Measurements from ENCODE around the gene HYAL1.

The HYAL1 gene

GRCh38 chr3:50258029-50258680, 45.2 kb downstream of the HYAL1 start:
- DNase-seq = no peak
- Histone ChIP-seq H3K9me3 (ENCODE audit: insufficient read depth, low read depth, low read length) (no peaks in the 10 kb centered on the region), H3K23ac (ENCODE audit: low read length) (no peak overlapping the region), H3K79me1 (ENCODE audit: low read length) (peaks cover 17% of the 10 kb centered on the region), H2BK120ac (ENCODE audit: insufficient read depth, low read length, poor library complexity) (no peak overlapping the region), H2AK5ac (ENCODE audit: low read length) (no peak overlapping the region), H3K79me2 (ENCODE audit: control insufficient read depth, insufficient read depth, low read length, poor library complexity) (peaks cover 7% of the 10 kb centered on the region), H3K18ac (ENCODE audit: low read length) (no peak overlapping the region), H3K36me3 (ENCODE audit: control insufficient read depth in 1 of 2, insufficient read depth in 2 of 2, low read length in 2 of 2) (peaks cover 48 to 52% of the 10 kb centered on the region in 2 experiments), H3K27ac (ENCODE audit: low read depth, low read length) (no peak overlapping the region), H2AFZ (ENCODE audit: insufficient read depth, low read length, poor library complexity) (no peak overlapping the region), H3K4me3 (ENCODE audit: low read depth, low read length) (peak overlapping the region; percentile 7), H4K91ac (ENCODE audit: low read depth, low read length) (no peak overlapping the region), H3K4ac (ENCODE audit: low read depth, low read length) (no peak overlapping the region), H3K14ac (ENCODE audit: low read length) (no peak overlapping the region), H4K12ac (ENCODE audit: low read depth, low read length) (no peak overlapping the region), H3K9ac (ENCODE audit: low read length) (no peak overlapping the region), H3K4me2 (ENCODE audit: low read length) (no peak overlapping the region), H2BK5ac (ENCODE audit: low read depth, low read length, poor library complexity) (no peak overlapping the region), H3K27me3 (ENCODE audit: insufficient read depth, low read length) (no peaks in the 10 kb centered on the region), H2BK12ac (ENCODE audit: low read length) (no peak overlapping the region), H4K8ac (ENCODE audit: low read depth, low read length) (no peak overlapping the region), H3K4me1 (ENCODE audit: control insufficient read depth in 1 of 2, insufficient read depth in 2 of 2, low read length in 2 of 2) (peaks cover 13 to 15% of the 10 kb centered on the region in 2 experiments)
- WGBS (ENCODE audit: extremely low coverage, insufficient coverage, insufficient read length) = no CpG with 5 or more reads among the region's 17 CpGs

GRCh38 chr3:50256978-50257890, 46.1 kb downstream of the HYAL1 start:
- no peak overlapping the region for H3K27ac ChIP-seq (ENCODE audit: low read depth, low read length)
- H3K18ac ChIP-seq (ENCODE audit: low read length) = no peak overlapping the region
- no peak overlapping the region for H4K8ac ChIP-seq (ENCODE audit: low read depth, low read length)
- peaks cover 7% of the 10 kb centered on the region for H3K79me2 ChIP-seq (ENCODE audit: control insufficient read depth, insufficient read depth, low read length, poor library complexity)
- H4K12ac ChIP-seq (ENCODE audit: low read depth, low read length) = no peak overlapping the region
- H3K4me3 ChIP-seq (ENCODE audit: low read depth, low read length) = no peak overlapping the region
- WGBS (ENCODE audit: extremely low coverage, insufficient coverage, insufficient read length) = no CpG with 5 or more reads among the region's 20 CpGs
- H3K36me3 ChIP-seq (ENCODE audit: control insufficient read depth in 1 of 2, insufficient read depth in 2 of 2, low read length in 2 of 2) = peaks cover 54 to 61% of the 10 kb centered on the region in 2 experiments
- peak; percentile 40 to 60 for DNase-seq
- no peaks in the 10 kb centered on the region for H3K9me3 ChIP-seq (ENCODE audit: insufficient read depth, low read depth, low read length)
- H3K27me3 ChIP-seq (ENCODE audit: insufficient read depth, low read length) = no peaks in the 10 kb centered on the region
- no peak overlapping the region for H3K4me2 ChIP-seq (ENCODE audit: low read length)
- H2BK12ac ChIP-seq (ENCODE audit: low read length) = no peak overlapping the region
- peaks cover 15% of the 10 kb centered on the region for H3K79me1 ChIP-seq (ENCODE audit: low read length)
- no peak overlapping the region for H2BK5ac ChIP-seq (ENCODE audit: low read depth, low read length, poor library complexity)
- H4K91ac ChIP-seq (ENCODE audit: low read depth, low read length) = no peak overlapping the region
- no peak overlapping the region for H3K23ac ChIP-seq (ENCODE audit: low read length)
- H3K9ac ChIP-seq (ENCODE audit: low read length) = no peak overlapping the region
- H3K14ac ChIP-seq (ENCODE audit: low read length) = no peak overlapping the region
- H3K4ac ChIP-seq (ENCODE audit: low read depth, low read length) = no peak overlapping the region
- H2BK120ac ChIP-seq (ENCODE audit: insufficient read depth, low read length, poor library complexity) = no peak overlapping the region
- no peak overlapping the region for H2AK5ac ChIP-seq (ENCODE audit: low read length)
- H2AFZ ChIP-seq (ENCODE audit: insufficient read depth, low read length, poor library complexity) = no peak overlapping the region
- peaks cover 13 to 21% of the 10 kb centered on the region in 2 experiments for H3K4me1 ChIP-seq (ENCODE audit: control insufficient read depth in 1 of 2, insufficient read depth in 2 of 2, low read length in 2 of 2)

- H2AFZ ChIP-seq (ENCODE audit: insufficient read depth, low read length, poor library complexity) = no peak overlapping the region
- no peak overlapping the region for H2BK120ac ChIP-seq (ENCODE audit: insufficient read depth, low read length, poor library complexity)
- no peak overlapping the region for H3K4ac ChIP-seq (ENCODE audit: low read depth, low read length)
- H3K18ac ChIP-seq (ENCODE audit: low read length) = no peak overlapping the region
- no peak overlapping the region for H3K14ac ChIP-seq (ENCODE audit: low read length)
- peaks cover 64 to 72% of the 10 kb centered on the region in 2 experiments for H3K36me3 ChIP-seq (ENCODE audit: control insufficient read depth in 1 of 2, insufficient read depth in 2 of 2, low read length in 2 of 2)
- no peak overlapping the region for H4K8ac ChIP-seq (ENCODE audit: low read depth, low read length)
- no peak overlapping the region for H3K4me3 ChIP-seq (ENCODE audit: low read depth, low read length)
- H4K12ac ChIP-seq (ENCODE audit: low read depth, low read length) = no peak overlapping the region
- no peak overlapping the region for H3K9ac ChIP-seq (ENCODE audit: low read length)
- H3K9me3 ChIP-seq (ENCODE audit: insufficient read depth, low read depth, low read length) = no peaks in the 10 kb centered on the region
- no peak overlapping the region for H2BK12ac ChIP-seq (ENCODE audit: low read length)
- peaks cover 5% of the 10 kb centered on the region for H3K79me1 ChIP-seq (ENCODE audit: low read length)
- H4K91ac ChIP-seq (ENCODE audit: low read depth, low read length) = no peak overlapping the region
- no peak for DNase-seq
- H3K27me3 ChIP-seq (ENCODE audit: insufficient read depth, low read length) = no peaks in the 10 kb centered on the region
- peaks cover 3 to 8% of the 10 kb centered on the region in 2 experiments for H3K4me1 ChIP-seq (ENCODE audit: control insufficient read depth in 1 of 2, insufficient read depth in 2 of 2, low read length in 2 of 2)
- H2AK5ac ChIP-seq (ENCODE audit: low read length) = no peak overlapping the region
- H3K23ac ChIP-seq (ENCODE audit: low read length) = no peak overlapping the region
- WGBS (ENCODE audit: extremely low coverage, insufficient coverage, insufficient read length) = no CpG with 5 or more reads among the region's 9 CpGs
- no peak overlapping the region for H3K4me2 ChIP-seq (ENCODE audit: low read length)
- no peak overlapping the region for H3K27ac ChIP-seq (ENCODE audit: low read depth, low read length)
- no peak overlapping the region for H2BK5ac ChIP-seq (ENCODE audit: low read depth, low read length, poor library complexity)
- peaks cover under 1% of the 10 kb centered on the region for H3K79me2 ChIP-seq (ENCODE audit: control insufficient read depth, insufficient read depth, low read length, poor library complexity)
Observed at GRCh38 chr3:50255251-50255615, 48.1 kb downstream of the HYAL1 start.

- no peak overlapping the region for H3K14ac ChIP-seq (ENCODE audit: low read length)
- H4K12ac ChIP-seq (ENCODE audit: low read depth, low read length) = no peak overlapping the region
- peaks cover 2 to 8% of the 10 kb centered on the region in 2 experiments for H3K4me1 ChIP-seq (ENCODE audit: control insufficient read depth in 1 of 2, insufficient read depth in 2 of 2, low read length in 2 of 2)
- H3K23ac ChIP-seq (ENCODE audit: low read length) = no peak overlapping the region
- H2AK5ac ChIP-seq (ENCODE audit: low read length) = no peak overlapping the region
- H3K36me3 ChIP-seq (ENCODE audit: control insufficient read depth in 1 of 2, insufficient read depth in 2 of 2, low read length in 2 of 2) = peaks cover 65 to 77% of the 10 kb centered on the region in 2 experiments
- H2BK5ac ChIP-seq (ENCODE audit: low read depth, low read length, poor library complexity) = no peak overlapping the region
- no peak overlapping the region for H3K4me2 ChIP-seq (ENCODE audit: low read length)
- H4K8ac ChIP-seq (ENCODE audit: low read depth, low read length) = no peak overlapping the region
- no peaks in the 10 kb centered on the region for H3K27me3 ChIP-seq (ENCODE audit: insufficient read depth, low read length)
- no peak overlapping the region for H2BK120ac ChIP-seq (ENCODE audit: insufficient read depth, low read length, poor library complexity)
- H3K18ac ChIP-seq (ENCODE audit: low read length) = no peak overlapping the region
- peaks cover 4% of the 10 kb centered on the region for H3K79me1 ChIP-seq (ENCODE audit: low read length)
- no peak overlapping the region for H3K4ac ChIP-seq (ENCODE audit: low read depth, low read length)
- peaks cover 2% of the 10 kb centered on the region for H3K79me2 ChIP-seq (ENCODE audit: control insufficient read depth, insufficient read depth, low read length, poor library complexity)
- peak in 1 of 2 donors; percentile 18 for DNase-seq
- no peak overlapping the region for H2BK12ac ChIP-seq (ENCODE audit: low read length)
- H2AFZ ChIP-seq (ENCODE audit: insufficient read depth, low read length, poor library complexity) = no peak overlapping the region
- H3K9me3 ChIP-seq (ENCODE audit: insufficient read depth, low read depth, low read length) = no peaks in the 10 kb centered on the region
- WGBS (ENCODE audit: extremely low coverage, insufficient coverage, insufficient read length) = no CpG with 5 or more reads among the region's 8 CpGs
- no peak overlapping the region for H4K91ac ChIP-seq (ENCODE audit: low read depth, low read length)
- H3K9ac ChIP-seq (ENCODE audit: low read length) = no peak overlapping the region
- no peak overlapping the region for H3K27ac ChIP-seq (ENCODE audit: low read depth, low read length)
- no peak overlapping the region for H3K4me3 ChIP-seq (ENCODE audit: low read depth, low read length)
Observed at GRCh38 chr3:50254577-50255250, 48.7 kb downstream of the HYAL1 start.

Measured in trophoblast cell (in vitro differentiated cells and primary cell).